ENCODE data around the gene PLXNB2.
"Not testable (repeated sequence)": the region's sequence is repeated elsewhere in the genome, so short reads cannot be mapped to it uniquely, and the experiment has no call there.

PLXNB2 gene

GRCh38 chr22:50326225-50326955 lies 18.9 kb upstream of the PLXNB2 start:
- no peak for DNase-seq

DNA sequence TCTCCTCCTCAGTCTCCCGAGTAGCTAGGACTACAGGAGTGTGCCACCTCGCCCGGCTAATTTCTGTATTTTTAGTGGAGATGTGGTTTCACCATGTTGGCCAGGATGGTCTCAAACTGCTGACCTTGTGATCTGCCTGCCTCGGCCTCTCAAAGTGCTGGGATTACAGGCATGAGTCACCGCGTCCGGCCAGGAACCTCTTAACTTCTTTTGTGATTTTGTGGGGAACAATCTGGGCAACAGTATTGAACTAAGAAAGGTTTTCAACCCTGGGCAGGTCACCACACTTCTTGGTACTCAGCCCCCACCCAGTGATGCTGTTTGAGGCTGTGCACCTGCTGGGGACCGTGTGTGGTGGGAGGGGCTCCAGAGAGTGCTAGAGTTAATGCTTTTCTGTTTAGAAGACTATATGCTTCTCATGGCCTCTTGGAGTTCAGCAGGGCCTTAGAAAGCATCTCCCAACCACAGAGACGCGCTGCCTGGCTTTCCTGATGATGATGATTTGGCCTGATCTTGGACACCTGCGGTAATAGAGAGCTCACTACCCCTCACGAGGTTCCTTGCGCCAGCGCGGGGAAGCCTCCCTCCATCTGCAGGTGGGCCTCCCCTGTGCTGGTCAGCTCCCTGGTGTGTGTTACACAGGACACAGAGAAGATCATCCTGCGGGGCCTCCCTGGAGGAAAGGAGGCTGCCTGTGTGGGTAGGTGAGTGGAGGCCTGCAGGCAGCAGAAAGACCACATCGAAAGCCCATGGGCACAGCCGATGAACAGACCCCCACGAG lies 18.2 kb upstream of the PLXNB2 start:
- DNase-seq = no peak

DNA sequence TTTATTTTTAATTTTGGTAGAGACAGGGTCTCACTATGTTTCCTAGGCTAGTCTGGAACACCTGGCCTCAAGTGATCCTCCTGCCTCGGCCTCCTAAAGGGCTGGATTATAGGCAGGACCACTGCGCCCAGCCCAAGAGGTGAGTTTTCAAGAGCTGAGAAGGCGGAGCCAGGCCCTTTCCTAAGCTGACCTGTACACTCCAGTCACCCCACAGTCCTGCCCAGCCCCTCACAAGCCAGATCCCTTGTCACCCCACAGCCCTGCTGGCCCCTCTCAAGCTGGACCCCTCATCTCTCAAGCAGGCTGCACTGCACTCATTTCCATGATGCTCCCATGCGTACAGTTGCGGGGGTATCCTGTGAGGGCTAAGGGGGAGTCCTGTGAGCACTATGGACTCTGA lies 16.5 kb upstream of the PLXNB2 start:
- DNase-seq = no peak

GRCh38 chr22:50322382-50323104 lies 15.1 kb upstream of the PLXNB2 start:
- DNase-seq = not testable (repeated sequence)

DNA sequence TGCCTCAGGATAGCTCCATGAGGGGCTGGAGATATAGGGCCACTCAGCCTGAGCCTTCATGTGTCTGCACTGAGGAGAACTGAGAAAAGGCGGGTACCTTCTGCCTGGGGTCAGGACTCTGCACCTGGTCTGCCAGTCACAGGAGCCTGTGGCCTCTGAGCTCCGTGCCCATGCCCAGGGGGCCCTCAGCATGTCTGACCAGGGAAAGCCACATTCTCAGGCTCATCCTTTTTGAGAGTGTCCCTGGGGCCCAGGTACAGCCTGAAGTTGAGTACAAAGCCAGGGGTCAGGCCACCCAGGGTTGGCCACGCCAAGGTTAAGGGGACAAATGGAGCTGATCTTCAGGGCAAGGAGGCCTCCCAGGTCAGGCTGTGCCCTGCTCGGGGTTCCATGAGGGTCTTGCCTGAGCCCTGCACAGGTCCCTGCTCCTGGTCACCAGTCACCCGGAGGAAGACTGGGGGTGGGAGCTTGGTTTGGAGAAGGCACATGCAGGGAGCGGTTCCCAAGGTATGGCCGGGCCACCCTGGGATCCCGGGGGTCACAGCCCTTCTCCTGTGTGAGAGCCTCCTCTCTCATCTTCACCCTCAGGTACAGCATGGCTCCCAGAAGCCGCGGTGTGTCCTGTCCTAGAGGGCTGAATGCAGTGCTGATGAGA lies 13.4 kb upstream of the PLXNB2 start:
- DNase-seq = no peak

GRCh38 chr22:50320116-50320515 lies 12.7 kb upstream of the PLXNB2 start:
- DNase-seq = no peak

GRCh38 chr22:50319503-50319951 lies 12.1 kb upstream of the PLXNB2 start:
- no peak for DNase-seq

- DNase-seq = no peak
Observed at GRCh38 chr22:50318698-50319411, 11.4 kb upstream of the PLXNB2 start.

DNA sequence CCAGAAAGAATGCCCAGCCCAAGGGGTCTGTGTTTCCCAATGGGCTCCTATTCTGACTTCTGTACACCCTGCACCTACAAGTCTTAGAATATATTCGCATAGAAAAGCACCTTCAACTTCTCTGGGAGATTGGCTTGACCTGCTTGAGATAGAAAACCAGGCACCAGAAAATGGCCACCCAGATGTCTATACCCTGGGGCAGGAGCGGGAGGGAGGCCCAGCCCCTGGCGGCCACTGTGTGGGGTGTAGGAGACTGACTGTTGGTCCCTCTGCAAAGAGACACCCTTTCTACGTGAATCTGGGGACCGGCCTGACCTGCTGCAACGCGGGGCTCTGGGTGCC lies 10.9 kb upstream of the PLXNB2 start:
- no peak for DNase-seq

DNA sequence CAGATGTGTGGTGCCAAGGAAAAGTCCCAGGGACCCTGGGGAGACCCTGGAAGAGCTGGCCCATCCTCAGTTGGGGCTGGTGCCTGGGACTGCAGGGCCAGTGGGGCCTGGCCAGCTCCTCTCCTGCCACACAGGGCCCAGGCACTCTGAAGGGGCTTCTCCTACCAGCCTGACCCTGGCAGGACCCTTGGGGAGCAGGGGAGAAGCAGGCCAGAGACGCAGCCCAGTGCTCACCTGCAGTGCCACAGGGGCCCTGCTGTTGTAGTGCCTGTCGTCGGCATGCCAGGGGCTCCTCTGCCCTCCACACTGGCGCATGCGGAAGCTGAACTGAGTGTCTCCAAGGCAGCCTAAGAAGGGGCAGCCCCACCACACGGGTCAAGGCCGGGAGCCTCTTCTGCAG lies 10.2 kb upstream of the PLXNB2 start:
- no peak for DNase-seq

- no peak for DNase-seq
Observed at GRCh38 chr22:50317178-50317577, 9.7 kb upstream of the PLXNB2 start.

DNA sequence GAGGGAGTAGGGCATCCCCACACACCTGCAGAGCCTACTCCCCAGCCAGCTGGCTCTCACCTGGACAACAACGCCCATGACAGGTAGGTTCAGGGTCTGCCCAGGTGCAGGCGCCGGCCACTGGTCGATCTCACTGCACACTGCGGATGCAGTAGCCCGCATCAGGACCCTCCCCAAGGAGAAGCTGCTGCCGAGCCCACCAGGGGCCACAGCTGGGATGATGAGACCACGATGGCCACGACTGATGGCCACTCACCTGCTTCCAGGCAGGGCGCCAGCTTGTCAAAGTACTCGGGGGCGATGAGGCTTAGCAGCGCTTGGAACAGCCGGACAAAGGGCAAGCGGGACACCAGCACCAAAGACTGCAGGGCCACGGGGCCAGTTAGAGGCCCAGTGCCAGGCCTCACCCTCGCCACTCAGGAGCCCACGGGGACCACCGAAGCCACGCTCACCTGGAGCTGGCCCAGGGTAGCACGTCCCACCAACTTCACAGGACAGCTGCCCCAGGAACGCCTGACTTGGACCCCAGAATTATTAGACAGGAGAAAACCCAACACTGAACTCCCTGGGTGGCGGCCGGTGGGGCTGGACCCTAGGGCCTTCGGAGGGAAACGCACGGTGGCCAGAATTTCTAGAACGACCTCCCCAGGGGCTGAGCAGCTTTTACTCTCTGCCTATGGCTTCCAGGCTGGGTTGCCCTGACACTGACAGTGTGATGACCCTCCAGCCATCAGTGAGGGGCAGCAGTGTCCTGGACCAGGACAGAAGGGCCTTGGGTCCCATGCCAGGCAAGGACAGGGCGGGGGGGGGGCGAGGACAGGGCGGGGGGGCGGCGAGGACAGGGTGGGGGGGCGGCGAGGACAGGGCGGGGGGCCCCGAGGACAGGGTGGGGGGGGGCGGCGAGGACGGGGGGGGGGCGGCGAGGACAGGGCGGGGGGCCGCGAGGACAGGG lies 8.9 kb upstream of the PLXNB2 start:
- no peak for DNase-seq

GRCh38 chr22:50315289-50316113 lies 8.1 kb upstream of the PLXNB2 start:
- DNase-seq = no peak

DNA sequence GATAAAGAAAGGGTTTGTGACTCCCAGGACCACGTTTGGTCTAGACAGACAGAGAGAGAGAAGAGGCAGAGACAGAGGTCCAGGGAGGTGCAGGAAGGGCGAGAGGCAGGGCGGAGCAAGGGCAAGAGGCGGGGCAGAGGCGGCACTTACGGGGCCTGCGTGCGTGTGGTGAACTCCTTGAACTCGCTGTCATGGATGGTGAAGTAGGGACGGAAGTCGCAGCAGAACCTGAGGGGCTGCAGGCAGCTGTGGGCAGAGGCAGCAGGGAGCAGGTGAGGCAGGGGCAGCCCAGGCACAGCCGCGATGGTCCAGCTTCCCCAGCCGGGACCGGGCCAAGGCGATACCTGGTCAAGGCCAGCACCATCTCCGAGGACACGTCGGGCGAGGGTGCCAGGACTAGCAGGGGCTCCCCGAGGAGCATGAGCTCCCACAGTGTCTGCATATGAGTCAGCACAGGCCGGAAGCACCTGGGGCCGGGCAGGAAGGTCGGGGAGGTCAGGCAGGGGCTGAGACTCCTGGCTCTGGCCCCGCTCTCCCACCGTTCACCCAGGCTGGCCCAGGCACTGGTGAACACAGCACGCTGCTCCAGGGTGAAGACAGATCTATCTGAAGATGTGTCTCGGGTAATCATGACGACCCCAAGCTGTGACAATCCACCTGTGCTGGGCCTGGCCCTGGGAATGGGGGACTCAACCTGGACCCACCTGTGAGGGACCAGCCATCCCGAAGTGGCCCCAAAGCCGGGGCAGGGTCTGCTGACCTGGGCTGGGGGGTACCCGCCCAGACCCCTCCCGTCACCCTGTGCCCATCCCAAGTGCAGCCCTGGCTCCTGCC lies 7.2 kb upstream of the PLXNB2 start:
- peak; percentile 96 for DNase-seq

DNA sequence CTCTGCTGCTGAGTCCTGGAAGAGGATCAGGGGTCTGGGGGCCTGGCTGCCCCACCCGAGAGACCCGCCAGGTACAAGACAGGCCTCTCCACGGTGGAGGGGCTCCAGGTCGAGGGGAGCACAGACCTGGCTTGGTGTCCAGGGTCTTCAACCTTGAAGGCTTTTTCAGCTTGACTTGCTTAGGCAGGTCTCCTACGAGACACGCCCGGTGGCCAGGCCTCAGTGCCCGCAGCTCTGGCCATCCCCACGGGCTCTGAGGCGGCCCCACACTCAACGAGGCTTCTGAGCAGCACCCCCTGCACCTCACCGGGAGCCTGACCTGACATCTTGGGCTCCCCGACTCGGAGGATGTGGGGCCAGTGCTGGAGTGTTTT lies 6.6 kb upstream of the PLXNB2 start:
- DNase-seq = no peak

DNA sequence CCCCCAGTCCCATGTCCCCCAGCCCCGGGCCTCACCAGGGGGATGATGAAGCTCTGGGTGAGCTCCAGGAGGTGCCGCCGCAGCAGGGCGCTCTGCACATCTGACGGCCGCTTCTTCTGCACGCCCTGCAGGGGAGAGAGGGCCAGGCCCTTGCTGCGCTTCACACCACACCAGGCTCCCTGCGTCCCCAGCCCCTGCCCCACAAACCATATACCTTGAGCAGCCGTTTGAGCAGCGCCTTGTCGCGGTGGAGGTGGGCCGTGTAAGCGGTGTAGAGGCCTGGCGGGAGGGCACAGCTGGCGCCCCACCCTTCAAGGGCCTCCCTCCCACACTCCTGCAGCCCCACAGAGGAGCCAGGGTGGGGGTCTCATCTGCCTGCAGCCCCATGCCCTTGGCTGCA lies 6.2 kb upstream of the PLXNB2 start:
- DNase-seq = no peak

DNA sequence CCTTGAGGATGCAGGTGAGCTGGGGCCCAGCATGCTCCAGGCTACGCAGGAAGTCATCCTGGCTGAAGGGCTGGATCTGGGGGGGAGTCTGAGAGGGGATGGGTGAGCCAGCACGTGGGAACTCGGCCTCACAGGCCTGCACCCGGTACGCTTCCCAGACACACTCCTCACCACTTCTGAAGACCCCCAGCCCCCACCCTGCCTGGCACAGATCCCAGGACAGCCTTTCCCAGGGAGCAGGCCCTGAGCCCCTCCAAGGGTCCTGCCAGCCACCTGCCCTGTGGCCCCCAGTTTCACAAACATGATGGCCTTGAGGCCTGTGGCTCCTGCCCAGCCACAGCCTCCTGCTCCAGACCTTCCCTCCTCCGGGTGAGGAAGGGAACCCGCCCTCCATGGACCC lies 5.6 kb upstream of the PLXNB2 start:
- no peak for DNase-seq

DNA sequence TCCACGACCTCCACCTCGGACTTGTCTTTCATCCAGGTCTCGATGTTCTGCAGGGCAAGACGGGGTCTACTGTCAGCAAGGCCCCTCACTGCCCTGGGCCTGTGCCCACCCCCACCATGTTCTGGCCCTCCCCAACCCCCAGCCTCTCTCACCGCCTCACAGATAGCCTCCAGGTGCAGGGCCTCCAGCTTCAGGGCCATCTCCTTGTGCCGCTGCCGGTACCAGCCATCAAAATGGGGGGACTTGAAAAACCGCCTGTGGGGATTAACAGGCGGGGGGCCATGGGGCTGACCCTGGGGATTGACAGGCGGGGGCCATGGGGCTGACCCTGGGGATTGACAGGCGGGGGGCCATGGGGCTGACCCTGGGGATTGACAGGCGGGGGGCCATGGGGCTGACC lies 4.9 kb upstream of the PLXNB2 start:
- no peak for DNase-seq

DNA sequence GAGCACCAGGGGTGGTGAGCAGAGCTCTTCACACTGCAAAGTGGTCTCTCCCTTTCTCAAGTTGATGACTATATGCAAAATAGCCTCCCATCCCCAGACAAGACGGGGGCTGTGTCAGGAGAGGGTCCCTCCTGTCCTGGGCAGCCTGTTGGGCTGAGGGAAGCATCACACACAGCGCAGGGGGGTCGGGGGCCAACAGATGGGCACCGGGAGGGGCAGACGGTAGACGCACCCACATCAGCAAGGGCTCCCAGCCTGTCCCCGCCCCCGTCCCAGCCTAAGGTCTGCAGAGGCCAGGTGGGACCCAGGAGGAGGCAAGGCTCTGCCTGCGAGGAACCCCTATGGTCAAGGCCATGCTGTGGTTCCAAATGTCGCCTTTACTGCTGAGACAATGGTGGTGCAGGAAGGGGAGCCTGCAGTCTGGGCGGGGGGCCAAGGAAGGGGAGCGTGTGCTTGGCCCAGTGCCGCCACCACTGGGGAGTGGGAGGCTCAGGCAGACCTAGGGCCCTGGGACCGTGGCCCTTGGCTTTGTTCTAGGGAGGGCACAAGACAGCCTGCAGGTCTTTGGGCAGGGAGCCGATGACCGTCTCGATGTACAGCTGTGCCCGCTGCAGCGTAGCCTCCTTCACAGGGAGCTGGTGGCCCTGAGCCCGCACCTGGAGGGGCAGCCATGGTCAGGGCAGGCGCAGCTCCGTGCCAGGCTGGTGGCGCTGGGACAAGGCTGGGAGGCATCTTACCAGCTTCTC lies 4.3 kb upstream of the PLXNB2 start:
- no peak for DNase-seq
